Measurements from ENCODE around the gene NF1.

The NF1 gene

DNA sequence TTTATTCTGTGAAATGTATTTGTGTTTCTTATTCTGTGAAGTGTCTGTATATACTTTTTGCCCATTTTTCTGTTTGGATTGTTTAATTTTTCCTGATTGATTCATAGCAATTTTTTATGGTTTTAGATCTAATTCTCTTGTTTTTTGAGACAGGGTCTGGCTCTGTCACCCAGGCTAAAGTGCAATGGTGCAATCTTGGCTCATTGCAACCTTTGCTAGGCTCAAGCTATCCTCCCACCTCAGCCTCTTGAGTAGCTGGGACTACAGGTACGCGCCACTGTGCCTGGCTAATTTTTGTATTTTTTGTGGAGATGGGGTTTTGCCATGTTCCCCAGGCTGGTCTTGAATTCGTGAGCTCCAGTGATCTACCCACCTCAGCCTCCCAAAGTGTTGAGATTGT is 31.5 kb downstream of the NF1 start (continued):
- TF ChIP-seq, protein P1, sequence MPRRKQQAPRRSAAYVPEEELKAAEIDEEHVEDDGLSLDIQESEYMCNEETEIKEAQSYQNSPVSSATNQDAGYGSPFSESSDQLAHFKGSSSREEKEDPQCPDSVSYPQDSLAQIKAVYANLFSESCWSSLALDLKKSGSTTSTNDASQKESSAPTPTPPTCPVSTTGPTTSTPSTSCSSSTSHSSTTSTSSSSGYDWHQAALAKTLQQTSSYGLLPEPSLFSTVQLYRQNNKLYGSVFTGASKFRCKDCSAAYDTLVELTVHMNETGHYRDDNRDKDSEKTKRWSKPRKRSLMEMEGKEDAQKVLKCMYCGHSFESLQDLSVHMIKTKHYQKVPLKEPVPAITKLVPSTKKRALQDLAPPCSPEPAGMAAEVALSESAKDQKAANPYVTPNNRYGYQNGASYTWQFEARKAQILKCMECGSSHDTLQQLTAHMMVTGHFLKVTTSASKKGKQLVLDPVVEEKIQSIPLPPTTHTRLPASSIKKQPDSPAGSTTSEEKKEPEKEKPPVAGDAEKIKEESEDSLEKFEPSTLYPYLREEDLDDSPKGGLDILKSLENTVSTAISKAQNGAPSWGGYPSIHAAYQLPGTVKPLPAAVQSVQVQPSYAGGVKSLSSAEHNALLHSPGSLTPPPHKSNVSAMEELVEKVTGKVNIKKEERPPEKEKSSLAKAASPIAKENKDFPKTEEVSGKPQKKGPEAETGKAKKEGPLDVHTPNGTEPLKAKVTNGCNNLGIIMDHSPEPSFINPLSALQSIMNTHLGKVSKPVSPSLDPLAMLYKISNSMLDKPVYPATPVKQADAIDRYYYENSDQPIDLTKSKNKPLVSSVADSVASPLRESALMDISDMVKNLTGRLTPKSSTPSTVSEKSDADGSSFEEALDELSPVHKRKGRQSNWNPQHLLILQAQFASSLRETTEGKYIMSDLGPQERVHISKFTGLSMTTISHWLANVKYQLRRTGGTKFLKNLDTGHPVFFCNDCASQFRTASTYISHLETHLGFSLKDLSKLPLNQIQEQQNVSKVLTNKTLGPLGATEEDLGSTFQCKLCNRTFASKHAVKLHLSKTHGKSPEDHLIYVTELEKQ (tag by site-specific recombination; IDR thresholded peaks at IDR 0.05; ENCODE audit: borderline replicate concordance) = no peak
- TF ChIP-seq BCL11A (tag by site-specific recombination; IDR thresholded peaks at IDR 0.05; ENCODE audit: low read depth) (no peak), ZNF621 (tag by site-specific recombination; IDR thresholded peaks at IDR 0.05) (no peak), ZIC2 (tag by site-specific recombination; IDR thresholded peaks at IDR 0.05) (no peak), SP3 (tag by site-specific recombination; IDR thresholded peaks at IDR 0.05) (no peak), REPIN1 (tag by site-specific recombination; IDR thresholded peaks at IDR 0.05; ENCODE audit: low read depth) (no peak), ZNF626 (tag by site-specific recombination; IDR thresholded peaks at IDR 0.05) (no peak), ZNF10 (tag by site-specific recombination; IDR thresholded peaks at IDR 0.05) (no peak)

DNA sequence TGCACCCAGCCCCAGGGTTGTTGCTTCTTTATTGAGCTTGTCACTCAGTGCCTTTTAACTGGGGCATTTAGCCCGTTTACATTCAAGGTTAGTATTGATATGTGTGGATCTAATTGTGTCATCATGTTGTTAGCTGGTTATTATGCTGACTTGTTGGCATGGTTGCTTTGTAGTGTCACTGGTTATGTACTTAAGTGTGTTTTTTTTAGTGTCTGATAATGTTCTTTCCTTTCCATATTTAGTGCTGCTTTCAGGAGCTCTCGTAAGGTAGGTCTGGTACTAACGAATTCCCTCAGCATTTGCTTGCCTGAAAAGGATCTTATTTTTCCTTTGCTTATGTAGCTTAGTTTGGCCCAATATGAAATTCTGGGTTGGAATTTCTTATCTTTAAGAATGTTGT is 33.5 kb downstream of the NF1 start:
- Histone ChIP-seq H3K36me3 (ENCODE audit: control insufficient read depth in 2 of 2, insufficient read depth in 1 of 2, low read length in 2 of 2) (peaks cover 0 to 4% of the 10 kb centered on the region in 2 experiments; a peak in 1 of 3 replicates), H3K4me1 (ENCODE audit: control insufficient read depth, insufficient read depth, low read length) (peaks cover 2% of the 10 kb centered on the region; the same call in 1 of the 2 replicates), H3K4me3 (ENCODE audit: low read depth, low read length) (no peak overlapping the region), H3K27ac (ENCODE audit: extremely low read depth, low read depth, low read length) (no peak overlapping the region), H3K9me3 (ENCODE audit: control insufficient read depth, insufficient read depth, low read depth, low read length) (no peaks in the 10 kb centered on the region)
- TF ChIP-seq ZIC2 (tag by site-specific recombination; IDR thresholded peaks at IDR 0.05) = no peak
- TF ChIP-seq ZNF837 (tag by site-specific recombination; IDR thresholded peaks at IDR 0.05) = no peak
- TF ChIP-seq, protein P2, sequence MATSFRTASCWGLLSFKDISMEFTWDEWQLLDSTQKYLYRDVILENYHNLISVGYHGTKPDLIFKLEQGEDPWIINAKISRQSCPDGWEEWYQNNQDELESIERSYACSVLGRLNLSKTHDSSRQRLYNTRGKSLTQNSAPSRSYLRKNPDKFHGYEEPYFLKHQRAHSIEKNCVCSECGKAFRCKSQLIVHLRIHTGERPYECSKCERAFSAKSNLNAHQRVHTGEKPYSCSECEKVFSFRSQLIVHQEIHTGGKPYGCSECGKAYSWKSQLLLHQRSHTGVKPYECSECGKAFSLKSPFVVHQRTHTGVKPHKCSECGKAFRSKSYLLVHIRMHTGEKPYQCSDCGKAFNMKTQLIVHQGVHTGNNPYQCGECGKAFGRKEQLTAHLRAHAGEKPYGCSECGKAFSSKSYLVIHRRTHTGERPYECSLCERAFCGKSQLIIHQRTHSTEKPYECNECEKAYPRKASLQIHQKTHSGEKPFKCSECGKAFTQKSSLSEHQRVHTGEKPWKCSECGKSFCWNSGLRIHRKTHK (tag by site-specific recombination; IDR thresholded peaks at IDR 0.05) = no peak
- no peak for TF ChIP-seq ZNF624 (tag by site-specific recombination; IDR thresholded peaks at IDR 0.05)
- TF ChIP-seq ZNF292 (tag by site-specific recombination; IDR thresholded peaks at IDR 0.05; ENCODE audit: borderline replicate concordance, low read depth) = no peak
- no peak for TF ChIP-seq KLF7 (tag by site-specific recombination; IDR thresholded peaks at IDR 0.05; ENCODE audit: borderline replicate concordance)
- TF ChIP-seq ZNF621 (tag by site-specific recombination; IDR thresholded peaks at IDR 0.05) = no peak
- no peak for TF ChIP-seq ZNF768 (tag by site-specific recombination; IDR thresholded peaks at IDR 0.05)
- no peak for TF ChIP-seq ZNF785 (tag by site-specific recombination; IDR thresholded peaks at IDR 0.05)
- TF ChIP-seq, protein P3, sequence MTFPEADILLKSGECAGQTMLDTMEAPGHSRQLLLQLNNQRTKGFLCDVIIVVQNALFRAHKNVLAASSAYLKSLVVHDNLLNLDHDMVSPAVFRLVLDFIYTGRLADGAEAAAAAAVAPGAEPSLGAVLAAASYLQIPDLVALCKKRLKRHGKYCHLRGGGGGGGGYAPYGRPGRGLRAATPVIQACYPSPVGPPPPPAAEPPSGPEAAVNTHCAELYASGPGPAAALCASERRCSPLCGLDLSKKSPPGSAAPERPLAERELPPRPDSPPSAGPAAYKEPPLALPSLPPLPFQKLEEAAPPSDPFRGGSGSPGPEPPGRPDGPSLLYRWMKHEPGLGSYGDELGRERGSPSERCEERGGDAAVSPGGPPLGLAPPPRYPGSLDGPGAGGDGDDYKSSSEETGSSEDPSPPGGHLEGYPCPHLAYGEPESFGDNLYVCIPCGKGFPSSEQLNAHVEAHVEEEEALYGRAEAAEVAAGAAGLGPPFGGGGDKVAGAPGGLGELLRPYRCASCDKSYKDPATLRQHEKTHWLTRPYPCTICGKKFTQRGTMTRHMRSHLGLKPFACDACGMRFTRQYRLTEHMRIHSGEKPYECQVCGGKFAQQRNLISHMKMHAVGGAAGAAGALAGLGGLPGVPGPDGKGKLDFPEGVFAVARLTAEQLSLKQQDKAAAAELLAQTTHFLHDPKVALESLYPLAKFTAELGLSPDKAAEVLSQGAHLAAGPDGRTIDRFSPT (tag by site-specific recombination; IDR thresholded peaks at IDR 0.05) = no peak
- no peak for TF ChIP-seq KLF8 (tag by site-specific recombination; IDR thresholded peaks at IDR 0.05)
- TF ChIP-seq ZNF792 (tag by site-specific recombination; IDR thresholded peaks at IDR 0.05) = no peak
- no peak for TF ChIP-seq ZNF48 (tag by site-specific recombination; IDR thresholded peaks at IDR 0.05)
- TF ChIP-seq ZNF114 (tag by site-specific recombination; IDR thresholded peaks at IDR 0.05) = no peak
- TF ChIP-seq ZNF311 (tag by site-specific recombination; IDR thresholded peaks at IDR 0.05; ENCODE audit: borderline replicate concordance) = no peak
- CTCF ChIA-PET = no interaction called here
- POLR2A ChIA-PET = no interaction called here

Data from HEK293 (cell line).